Suppressor macrophage (primary cell): ENCODE measurements around the gene TMEM100.
A peak's percentile ranks its signal among the peaks of the same experiment; 100 is the strongest.
"Not testable (repeated sequence)": the region's sequence is repeated elsewhere in the genome, so short reads cannot be mapped to it uniquely, and the experiment has no call there.

Experiments used
- DNase-seq, 4 experiments: peaks; one replicate each; pipeline ENCODE4 v3.0.0-alpha.2; 2020 to 2022

Gene TMEM100

GRCh38 chr17:55683550-55684315 is 38.9 kb downstream of the TMEM100 start:
- no peak for DNase-seq

- DNase-seq: no peak
These were observed 41.3 kb downstream of the TMEM100 start for GRCh38 chr17:55681342-55681700.

GRCh38 chr17:55680686-55681341 is 41.9 kb downstream of the TMEM100 start:
- DNase-seq: no peak

GRCh38 chr17:55677446-55677845 is 45.2 kb downstream of the TMEM100 start:
- DNase-seq: no peak

- no peak for DNase-seq
These were observed 46.4 kb downstream of the TMEM100 start for GRCh38 chr17:55676274-55676673.

GRCh38 chr17:55673743-55674506 is 48.7 kb downstream of the TMEM100 start:
- peak; percentile 63 to 86 (median 80) for DNase-seq

- peak in 3 of 4 experiments; percentile 31 to 47 (median 39) for DNase-seq
These were observed 49.8 kb downstream of the TMEM100 start for GRCh38 chr17:55672585-55673501.

GRCh38 chr17:55672010-55672409 is 50.7 kb downstream of the TMEM100 start:
- DNase-seq: not testable (repeated sequence)
